ENCODE measurements around the gene WNT10A. TPM values are rescaled to one million over a fixed set of nuclear protein-coding genes. Genes with fewer than 3 reads are reported as not detected.

The WNT10A gene
- total and polyA plus RNA-seq, 10 of the 15 experiments (the other 5 are each of a cell fraction or from before 2014, with no cell fraction given) = 0.61 to 45.0 (median 6.9) TPM

- no peaks in the 10 kb centered on the region for H4K20me1 ChIP-seq (ENCODE audit: control insufficient read depth, insufficient read depth)
- no peaks in the 10 kb centered on the region for H3K27me3 ChIP-seq (replicated peaks in 1 of 2; ENCODE audit: control insufficient read depth in 2 of 2, insufficient read depth in 2 of 2, low read length in 1 of 2)
- DNase-seq (ENCODE audit: low read depth, low spot score) (no peak), ATAC-seq (no peak), FAIRE-seq (no peak)
- H3K36me3 ChIP-seq (ENCODE audit: control insufficient read depth in 2 of 2, insufficient read depth in 2 of 2, low read length in 1 of 2) = peaks cover 0 to 5% of the 10 kb centered on the region in 2 experiments; a peak in 1 of 4 replicates
- BruUV-seq (replicated peaks) = no TSS peak
- ChIA-PET SMC1A (ENCODE audit: uncharacterized antibody, unreplicated experiment) (interaction anchor here (15.8 kb wide), 1 partner anchor 14 kb away, joined by 780 read pairs; no protein-coding TSS in a partner anchor), POLR2A (interaction anchor here (0.9 to 10.6 kb wide), 3 partner anchors 13 to 595 kb away, joined by 3 to 360 read pairs (median 3); no protein-coding TSS in a partner anchor), RAD21 (ENCODE audit: unreplicated experiment) (interaction anchor here (0.6 to 16.0 kb wide), 4 partner anchors 13 to 591 kb away, joined by 3 to 871 read pairs (median 3); partner anchors contain the start of genes BCS1L and ZNF142), CTCF (interaction anchor here (1.0 to 21.9 kb wide), 2 partner anchors 19 to 348 kb away, joined by 3 to 1364 read pairs; no protein-coding TSS in a partner anchor)
- H3K4me3 ChIP-seq = peak overlapping the region; percentile 96
- intact Hi-C loops (cut with micrococcal nuclease; ENCODE audit: unreplicated experiment) = no loop called here
- peak overlapping the region; percentile 24; the same call in 1 of the 2 replicates for H3K27ac ChIP-seq (ENCODE audit: control insufficient read depth, insufficient read depth)
- peak overlapping the region; percentile 82 for H3K9ac ChIP-seq (ENCODE audit: control insufficient read depth, insufficient read depth, low read length)
- peaks cover 58% of the 10 kb centered on the region for H3K79me2 ChIP-seq (ENCODE audit: control insufficient read depth, insufficient read depth, low read length)
- TF ChIP-seq HDGF (IDR thresholded peaks at IDR 0.05) = 0 out of 2 replicates have a peak, but pooled peaks have one; percentile 17
- no peak for TF ChIP-seq ATF3 (IDR thresholded peaks at IDR 0.05; ENCODE audit: borderline replicate concordance, extremely low read depth, low read depth, low read length)
- peak; percentile 66; the same call in 1 of the 2 replicates for TF ChIP-seq MLLT1 (IDR thresholded peaks at IDR 0.05)
- no peak for TF ChIP-seq ZZZ3 (IDR thresholded peaks at IDR 0.05; ENCODE audit: control insufficient read depth, insufficient read length, low read depth)
- no peak for TF ChIP-seq CHD2 (IDR thresholded peaks at IDR 0.05; ENCODE audit: borderline replicate concordance, low read depth, low read length)
- no peak for TF ChIP-seq SIX5 (IDR thresholded peaks at IDR 0.05; ENCODE audit: low read depth, low read length, severe bottlenecking)
- no peak for TF ChIP-seq TCF3 (IDR thresholded peaks at IDR 0.05; ENCODE audit: borderline replicate concordance, insufficient read depth, low read depth, low read length)
- TF ChIP-seq BMI1 (IDR thresholded peaks at IDR 0.05; ENCODE audit: borderline replicate concordance) = no peak
- in situ Hi-C loops (cut with MboI) = no loop called here
- no peaks in the 10 kb centered on the region for H3K9me3 ChIP-seq (replicated peaks; ENCODE audit: control insufficient read depth, insufficient read depth, low read length)
- no peak overlapping the region for H2AFZ ChIP-seq (ENCODE audit: control insufficient read depth, low read depth, low read length)
- 72% methylated on average over 13 of the region's 13 CpGs for WGBS (ENCODE audit: insufficient coverage, insufficient replicate concordance, low lambda C conversion rate, missing lambda C conversion rate)
- H3K4me2 ChIP-seq (ENCODE audit: control insufficient read depth, insufficient read depth) = peak overlapping the region; percentile 84
- peaks cover 62% of the 10 kb centered on the region for H3K4me1 ChIP-seq (ENCODE audit: control insufficient read depth, insufficient read depth, low read length)
Observed at GRCh38 chr2:218881744-218882460, 1.2 kb downstream of the WNT10A start.

All from GM12878 (cell line).